Natural killer cell treated with Interleukin-12 subunit alpha and Interleukin-12 subunit beta and Interleukin-15 and Interleukin-18, amount 100 ng/mL, for 72 hours (primary cell): ENCODE data around the gene DBH. TPM values are rescaled to one million over a fixed set of nuclear protein-coding genes. Genes with fewer than 3 reads are reported as not detected.

Experiments used
- ATAC-seq, 2 donors: fragments of 150-1000 bp; cut with Tn5 transposase in 1 of 2; sonication (Bioruptor Pico), chemical (Tn5 transposase) in 1 of 2; 2 replicates each; pipeline ENCODE4 v1.10.0; 2021
- DNase-seq: peaks from one replicate; pipeline ENCODE4 v3.0.0; 2022; ENCODE audit warnings: low spot score
- H3K27ac Mint-ChIP-seq, 2 donors: 1 replicate in 1 of 2; 2 replicates in 1 of 2; pipeline ENCODE4 v1.8.0; 2022; ENCODE audit warnings: mixed read lengths in 2 of 2, mild to moderate bottlenecking in 1 of 2, moderate library complexity in 1 of 2
- H3K27me3 Mint-ChIP-seq, 2 donors: 1 replicate in 1 of 2; 2 replicates in 1 of 2; pipeline ENCODE4 v1.8.0; 2022; ENCODE audit warnings: mixed read lengths in 2 of 2
- H3K36me3 Mint-ChIP-seq: one replicate; pipeline ENCODE4 v1.8.0; 2022; ENCODE audit warnings: mixed read lengths
- H3K4me1 Mint-ChIP-seq, 2 donors: 1 replicate in 1 of 2; 2 replicates in 1 of 2; pipeline ENCODE4 v1.8.0; 2022; ENCODE audit warnings: low read depth in 2 of 2, mixed read lengths in 2 of 2, mild to moderate bottlenecking in 1 of 2
- H3K4me3 Mint-ChIP-seq: one replicate; pipeline ENCODE4 v1.8.0; 2022; ENCODE audit warnings: mixed read lengths
- H3K9me3 Mint-ChIP-seq: 2 replicates; pipeline ENCODE4 v1.8.0; 2022; ENCODE audit warnings: mixed read lengths
- total RNA-seq, 2 donors: library from RNA; stranded (reverse); gene quantifications; one replicate each; pipeline ENCODE4 v1.2.3, GENCODE V29; 2022

Gene DBH
- total RNA-seq, 2 donors from 2014 or later = not detected

DNA sequence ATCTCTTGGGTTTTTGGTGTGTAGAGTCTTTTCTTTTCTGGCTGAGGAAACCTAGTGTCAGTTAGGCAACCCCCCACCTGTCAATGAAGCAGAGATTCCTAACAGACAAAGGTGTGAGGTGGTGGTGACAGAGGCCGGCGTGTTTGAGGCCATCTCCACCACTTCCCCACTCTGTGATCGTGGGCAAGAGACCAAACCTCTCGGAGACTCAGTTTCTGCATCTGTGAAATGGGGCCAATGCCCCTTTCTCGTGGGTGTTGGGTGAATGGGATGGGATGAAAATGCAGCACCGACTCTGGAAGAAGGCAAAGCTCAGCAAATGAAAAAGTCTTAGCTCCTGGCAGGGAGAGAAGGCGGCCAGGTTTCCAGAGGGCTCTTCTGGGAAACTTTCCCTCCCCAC is 27.8 kb upstream of the DBH start:
- Mint-ChIP-seq H3K4me1 (peaks cover 0 to 3% of the 10 kb centered on the region in 2 donors), H3K9me3 (no peaks in the 10 kb centered on the region), H3K27me3 (peaks cover 31 to 41% of the 10 kb centered on the region in 2 donors), H3K36me3 (no peaks in the 10 kb centered on the region), H3K4me3 (no peak overlapping the region), H3K27ac (no peak overlapping the region)
- DNase-seq (no peak), ATAC-seq (no peak)

DNA sequence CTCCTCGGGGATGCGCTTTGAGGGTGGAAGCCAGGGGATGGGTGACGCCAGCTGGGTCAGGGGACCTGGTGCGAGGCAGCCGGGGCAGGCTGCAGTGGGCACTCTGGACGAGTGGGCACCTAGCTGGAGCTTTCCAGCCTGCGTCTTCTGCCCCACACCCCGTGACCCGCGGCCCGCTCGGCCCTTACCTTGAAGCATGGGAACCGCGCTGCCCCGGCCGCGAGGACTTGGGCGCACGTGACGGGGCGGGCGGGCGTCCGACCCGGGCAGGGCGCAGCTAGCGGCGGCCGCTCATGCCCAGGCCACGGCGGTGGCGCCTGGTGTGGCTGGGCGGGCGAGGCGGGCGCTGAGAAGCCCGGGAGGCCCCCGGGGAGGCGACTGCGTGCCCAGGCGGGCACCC is 27.3 kb upstream of the DBH start:
- Mint-ChIP-seq H3K4me1 (peaks cover 0 to 3% of the 10 kb centered on the region in 2 donors), H3K9me3 (no peaks in the 10 kb centered on the region), H3K36me3 (no peaks in the 10 kb centered on the region), H3K4me3 (no peak overlapping the region), H3K27me3 (peaks cover 33 to 39% of the 10 kb centered on the region in 2 donors), H3K27ac (no peak overlapping the region)
- no peak for DNase-seq
- no peak for ATAC-seq

DNA sequence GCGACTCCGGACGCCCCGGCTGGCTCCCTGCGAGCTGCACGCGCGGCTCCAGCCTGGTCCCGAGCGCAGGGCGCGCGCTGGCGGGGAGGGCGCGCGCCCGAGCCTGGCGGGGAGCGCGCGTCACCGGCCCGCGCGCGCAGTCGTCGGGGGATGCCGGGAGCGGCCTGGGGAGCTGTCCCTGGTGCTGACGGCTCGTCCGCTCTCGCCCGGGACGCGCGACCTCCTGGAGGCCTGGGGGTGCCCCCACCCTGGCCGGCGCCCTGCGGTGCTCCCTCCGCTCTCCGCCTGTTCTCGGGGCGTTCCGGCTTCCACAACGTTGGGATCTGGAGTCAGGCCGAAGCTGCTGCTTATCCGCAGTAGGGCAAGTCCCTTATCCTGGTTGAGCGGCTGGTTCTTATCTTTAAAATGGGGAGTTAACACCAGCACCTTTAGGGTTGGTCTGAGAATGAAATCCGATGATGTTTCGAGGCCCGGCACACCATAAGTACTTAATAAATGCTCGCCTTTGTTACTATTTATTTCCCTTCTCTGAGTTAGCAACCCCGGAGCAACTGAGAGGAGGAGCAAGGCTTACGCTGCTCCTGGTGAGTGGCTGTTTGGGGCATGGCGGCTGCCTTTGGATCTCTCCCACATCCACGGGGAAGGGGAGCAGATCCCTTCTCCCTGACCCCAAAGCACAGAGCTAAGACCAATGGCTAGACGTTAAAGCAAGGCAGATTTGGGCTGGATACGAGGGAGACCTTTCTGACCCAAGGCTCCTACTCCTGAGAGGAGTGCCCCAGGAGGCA is 26.7 kb upstream of the DBH start, which contains the start of gene FAM163B:
TSS of gene FAM163B (minus strand) at position 79 of the 788 bp plus-strand sequence. CDS start 29,166 bp downstream, outside the sequence.
- Mint-ChIP-seq H3K4me3 (no peak within 1 kb of the TSS), H3K36me3 (no peaks in the 10 kb centered on the region), H3K27ac (no peak within 1 kb of the TSS), H3K27me3 (peaks cover 33 to 37% of the 10 kb centered on the region in 2 donors), H3K4me1 (no peaks in the 10 kb centered on the region), H3K9me3 (no peaks in the 10 kb centered on the region)
- no peak for DNase-seq
- peak; percentile 40 to 65 for ATAC-seq

DNA sequence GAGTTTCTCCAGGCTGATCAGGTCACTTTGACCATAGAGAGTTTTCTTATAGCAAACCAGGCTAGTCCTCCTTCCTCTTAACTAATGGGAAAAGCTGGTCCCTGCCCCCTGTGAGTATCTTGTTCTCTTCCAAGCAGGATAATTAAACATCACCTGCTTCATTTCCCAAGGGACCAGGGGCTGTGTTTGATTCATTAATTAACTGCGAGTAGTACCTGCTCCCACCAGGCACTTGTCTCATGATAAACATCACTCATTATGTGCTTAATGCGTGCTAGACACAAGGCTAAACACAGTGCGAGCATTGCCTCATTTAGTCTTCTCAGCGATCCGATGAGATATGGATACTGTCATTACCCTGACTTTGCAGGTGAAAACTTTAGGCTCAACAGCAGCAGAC is 25.3 kb upstream of the DBH start:
- no peak overlapping the region for H3K27ac Mint-ChIP-seq
- H3K4me3 Mint-ChIP-seq = no peak overlapping the region
- peaks cover 33 to 34% of the 10 kb centered on the region in 2 donors for H3K27me3 Mint-ChIP-seq
- DNase-seq = no peak
- H3K9me3 Mint-ChIP-seq = no peaks in the 10 kb centered on the region
- H3K4me1 Mint-ChIP-seq = no peaks in the 10 kb centered on the region
- no peak for ATAC-seq
- no peaks in the 10 kb centered on the region for H3K36me3 Mint-ChIP-seq

DNA sequence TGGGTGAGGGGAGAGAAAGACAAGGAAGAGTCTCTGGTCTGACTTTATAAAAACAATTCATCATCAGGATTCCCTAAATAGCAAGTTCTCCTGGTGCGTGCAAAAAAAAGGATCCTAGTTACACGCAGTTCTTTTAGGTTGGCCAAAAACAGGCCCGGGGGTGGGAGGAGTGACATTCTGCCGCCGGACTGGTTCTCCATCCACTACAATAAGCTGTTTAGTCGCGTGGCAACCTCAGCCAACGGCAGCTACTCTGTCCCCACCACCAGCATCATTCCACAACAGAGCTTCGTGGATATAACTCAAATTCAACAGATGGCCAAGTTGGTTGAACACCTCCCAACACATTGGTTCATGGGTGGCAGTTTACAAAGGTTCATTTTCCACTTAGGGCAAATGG is 24.1 kb upstream of the DBH start:
- DNase-seq (no peak), ATAC-seq (no peak)
- H3K9me3 Mint-ChIP-seq = no peaks in the 10 kb centered on the region
- peaks cover 32 to 33% of the 10 kb centered on the region in 2 donors for H3K27me3 Mint-ChIP-seq
- H3K27ac Mint-ChIP-seq = no peak overlapping the region
- H3K36me3 Mint-ChIP-seq = no peaks in the 10 kb centered on the region
- H3K4me3 Mint-ChIP-seq = no peak overlapping the region
- no peaks in the 10 kb centered on the region for H3K4me1 Mint-ChIP-seq

DNA sequence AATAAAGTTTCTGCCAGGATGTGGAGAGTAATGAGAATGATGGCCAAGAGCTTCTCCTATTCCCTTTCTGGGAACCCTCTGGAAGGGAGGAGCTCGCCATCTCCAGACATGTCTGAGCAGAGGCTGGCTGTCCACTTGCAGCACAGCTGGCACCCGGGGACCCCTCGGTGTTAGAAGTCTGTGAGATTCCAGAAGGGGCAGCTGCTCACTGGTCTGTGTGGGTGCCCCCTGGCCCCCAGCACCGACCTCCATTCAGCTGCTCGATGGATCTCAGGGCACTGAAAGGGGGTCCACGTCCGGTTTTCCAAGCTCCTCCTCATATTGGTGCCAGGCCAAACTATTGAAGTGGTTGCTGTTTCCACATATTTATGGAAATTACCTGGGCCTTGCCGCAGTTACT is 23.3 kb upstream of the DBH start:
- ATAC-seq (no peak), DNase-seq (no peak)
- Mint-ChIP-seq H3K36me3 (no peaks in the 10 kb centered on the region), H3K27me3 (peaks cover 32 to 33% of the 10 kb centered on the region in 2 donors), H3K4me1 (no peaks in the 10 kb centered on the region), H3K4me3 (no peak overlapping the region), H3K27ac (no peak overlapping the region), H3K9me3 (no peaks in the 10 kb centered on the region)

DNA sequence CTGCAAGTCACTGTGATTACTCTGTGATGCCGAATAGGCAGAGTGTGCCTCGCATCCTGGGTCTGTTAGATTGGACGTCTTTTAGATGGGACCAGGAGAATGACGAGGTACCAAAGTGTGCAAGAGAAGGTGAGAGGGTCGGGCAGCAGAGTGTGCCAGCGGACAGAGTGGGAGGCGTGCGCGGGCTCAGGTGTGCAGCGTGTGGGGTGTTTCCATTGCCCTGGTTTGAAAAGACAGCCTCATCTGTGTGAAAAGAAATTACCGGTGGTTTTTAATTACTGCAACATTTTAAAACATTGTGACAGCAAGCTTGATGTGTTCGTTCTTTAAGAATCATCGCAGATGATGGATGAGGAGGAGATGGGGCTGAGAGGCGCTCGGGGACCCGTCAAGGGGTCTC is 22.7 kb upstream of the DBH start:
- ATAC-seq (no peak), DNase-seq (no peak)
- H3K4me1 Mint-ChIP-seq = peaks cover 0 to 5% of the 10 kb centered on the region in 2 donors
- no peaks in the 10 kb centered on the region for H3K9me3 Mint-ChIP-seq
- H3K27ac Mint-ChIP-seq = no peak overlapping the region
- H3K27me3 Mint-ChIP-seq = peaks cover 32 to 38% of the 10 kb centered on the region in 2 donors
- no peak overlapping the region for H3K4me3 Mint-ChIP-seq
- no peaks in the 10 kb centered on the region for H3K36me3 Mint-ChIP-seq

DNA sequence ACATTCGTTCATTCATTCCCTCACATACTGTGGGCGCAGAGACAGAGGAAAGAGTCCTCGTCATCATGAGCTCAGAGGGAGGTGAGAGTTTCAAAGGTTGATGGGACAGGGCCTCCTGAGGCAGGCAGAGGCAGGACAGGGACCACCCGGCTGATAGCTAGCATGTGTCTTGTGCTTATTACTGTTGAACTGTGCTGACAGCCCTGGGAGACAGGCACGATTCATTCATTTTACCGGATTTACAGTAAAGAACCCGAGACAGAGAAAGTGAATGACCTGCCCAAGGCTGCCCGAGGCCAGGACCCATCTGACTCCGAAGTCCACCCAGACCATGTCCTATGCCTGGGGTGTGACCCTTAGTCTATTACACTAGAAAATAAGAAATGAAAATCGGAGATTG is 22.1 kb upstream of the DBH start:
- no peak for ATAC-seq

DNA sequence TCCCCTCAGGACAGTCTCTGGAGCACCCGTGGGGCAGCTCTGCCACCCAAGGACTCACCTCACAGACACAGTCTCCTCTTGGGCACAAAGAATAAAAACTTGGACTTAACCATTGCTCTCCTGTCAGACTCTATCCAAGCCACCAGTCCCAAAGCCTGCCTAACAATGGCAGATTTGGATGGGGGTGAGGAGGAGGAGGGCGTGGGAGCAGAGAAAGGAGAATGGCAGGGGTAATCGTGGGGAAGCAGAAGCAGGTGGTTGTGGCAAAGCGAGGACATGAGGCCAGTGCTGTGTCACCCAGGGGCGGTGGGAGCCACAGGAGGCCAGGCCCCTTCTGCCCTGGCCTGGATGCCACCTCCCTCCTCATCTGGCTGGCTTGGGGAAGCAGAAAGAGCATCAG is 21.5 kb upstream of the DBH start:
- Mint-ChIP-seq H3K4me1 (peaks cover 2 to 11% of the 10 kb centered on the region in 2 donors), H3K27me3 (peaks cover 29 to 38% of the 10 kb centered on the region in 2 donors), H3K4me3 (no peak overlapping the region), H3K9me3 (no peaks in the 10 kb centered on the region), H3K36me3 (no peaks in the 10 kb centered on the region), H3K27ac (no peak overlapping the region)
- no peak for ATAC-seq
- DNase-seq = no peak

More for the DNA sequence above, 22.1 kb upstream of the DBH start:
- Mint-ChIP-seq H3K4me3 (no peak overlapping the region), H3K27me3 (peaks cover 32 to 41% of the 10 kb centered on the region in 2 donors), H3K36me3 (no peaks in the 10 kb centered on the region), H3K9me3 (no peaks in the 10 kb centered on the region), H3K27ac (no peak overlapping the region), H3K4me1 (peaks cover 0 to 9% of the 10 kb centered on the region in 2 donors)
- DNase-seq = no peak

DNA sequence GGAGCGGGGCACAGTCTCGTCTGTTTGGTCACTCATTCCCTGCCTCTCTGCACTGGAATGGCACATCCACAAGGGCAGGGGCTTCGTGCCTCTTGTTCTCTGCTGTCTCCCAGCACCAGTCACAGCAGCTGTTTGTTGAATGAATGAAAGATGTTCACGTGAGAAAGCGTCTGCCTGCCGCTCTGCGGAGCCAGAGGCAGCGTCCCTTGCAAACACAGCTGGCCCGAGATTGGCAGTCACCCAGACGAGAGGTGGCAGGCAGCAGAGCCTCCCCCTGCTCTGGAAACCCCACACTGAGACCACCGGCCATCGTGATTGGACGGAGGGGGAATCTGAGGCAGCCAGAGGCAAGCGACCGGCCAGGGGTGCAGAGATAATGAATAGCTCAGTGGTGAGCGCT is 21.0 kb upstream of the DBH start:
- H3K9me3 Mint-ChIP-seq = no peaks in the 10 kb centered on the region
- H3K27me3 Mint-ChIP-seq = peaks cover 26 to 33% of the 10 kb centered on the region in 2 donors
- no peak for ATAC-seq
- no peaks in the 10 kb centered on the region for H3K36me3 Mint-ChIP-seq
- peaks cover 7 to 16% of the 10 kb centered on the region in 2 donors for H3K4me1 Mint-ChIP-seq
- H3K4me3 Mint-ChIP-seq = no peak overlapping the region
- DNase-seq = no peak
- H3K27ac Mint-ChIP-seq = no peak overlapping the region

DNA sequence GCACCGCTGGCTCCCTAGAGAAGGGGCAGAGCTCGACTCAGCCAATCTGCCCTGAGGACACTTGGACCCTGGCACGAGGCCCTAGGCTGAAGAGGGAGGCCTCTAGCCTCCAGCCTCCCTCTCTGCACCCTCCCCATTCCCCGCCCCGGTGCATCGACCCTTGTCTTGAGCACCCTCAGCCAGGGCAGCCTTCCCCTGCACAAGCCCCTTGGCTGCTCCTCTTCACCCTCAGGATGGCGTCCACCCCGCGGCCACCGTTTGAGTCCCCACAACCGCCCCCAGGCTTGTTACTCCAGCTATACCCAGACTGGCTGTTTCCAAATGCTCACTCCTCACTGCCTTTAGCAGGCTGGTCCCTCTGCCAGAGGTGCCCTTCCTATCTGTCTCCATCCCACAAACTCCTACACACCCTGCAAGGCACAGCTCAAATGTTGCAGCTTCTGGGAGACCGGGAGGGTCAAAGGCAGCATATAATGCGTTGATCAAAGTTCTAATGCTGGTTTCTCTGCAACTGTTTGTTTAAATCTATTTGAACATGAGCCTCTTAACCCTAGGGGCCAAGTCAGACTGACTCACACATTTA is 20.5 kb upstream of the DBH start:
- H3K36me3 Mint-ChIP-seq = no peaks in the 10 kb centered on the region
- DNase-seq = no peak
- no peaks in the 10 kb centered on the region for H3K9me3 Mint-ChIP-seq
- no peak overlapping the region for H3K27ac Mint-ChIP-seq
- ATAC-seq = no peak
- peaks cover 11 to 18% of the 10 kb centered on the region in 2 donors for H3K4me1 Mint-ChIP-seq
- H3K27me3 Mint-ChIP-seq = peaks cover 23 to 28% of the 10 kb centered on the region in 2 donors
- H3K4me3 Mint-ChIP-seq = no peak overlapping the region

DNA sequence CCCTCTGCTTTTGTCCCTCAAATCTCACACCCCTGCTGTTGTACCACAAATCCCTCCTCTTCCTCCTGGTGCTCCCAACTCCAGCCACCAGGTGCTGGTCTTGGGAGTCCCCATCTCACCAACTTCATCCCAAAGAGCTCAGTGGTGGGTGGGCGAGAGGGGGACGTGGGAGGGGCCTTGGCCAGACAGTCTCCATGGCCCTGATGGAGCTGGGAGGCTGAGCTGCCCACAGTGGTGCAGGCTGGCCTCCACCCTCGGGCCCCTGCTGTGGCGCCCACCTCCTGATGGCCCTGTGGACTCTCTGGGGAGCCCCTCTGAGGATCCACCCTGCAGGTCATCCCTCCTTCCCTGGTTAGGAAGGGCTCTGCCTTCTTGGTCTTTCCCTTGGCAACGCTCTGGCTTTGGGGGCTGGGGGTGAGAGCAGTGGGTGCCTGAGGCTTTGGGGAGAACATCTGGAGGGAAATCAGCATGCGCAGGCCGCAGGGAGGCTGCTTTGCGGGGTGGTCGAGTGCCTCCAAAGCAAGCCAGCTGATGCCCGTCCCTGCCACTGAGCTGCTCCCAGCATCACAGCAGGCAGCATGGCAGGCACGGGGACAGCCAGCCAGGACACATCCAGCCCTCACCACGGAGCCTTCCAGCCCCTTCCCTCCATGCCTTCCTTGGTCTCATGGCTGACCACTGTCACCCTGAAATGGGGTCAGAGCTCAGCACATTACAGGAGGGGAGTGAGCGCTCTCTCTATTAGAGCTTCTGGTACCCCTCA is 19.3 kb upstream of the DBH start:
- Mint-ChIP-seq H3K36me3 (no peaks in the 10 kb centered on the region), H3K27ac (no peak overlapping the region), H3K9me3 (no peaks in the 10 kb centered on the region), H3K27me3 (peaks cover 14 to 17% of the 10 kb centered on the region in 2 donors), H3K4me3 (no peak overlapping the region), H3K4me1 (peaks cover 19 to 23% of the 10 kb centered on the region in 2 donors)
- ATAC-seq = no peak
- no peak for DNase-seq

DNA sequence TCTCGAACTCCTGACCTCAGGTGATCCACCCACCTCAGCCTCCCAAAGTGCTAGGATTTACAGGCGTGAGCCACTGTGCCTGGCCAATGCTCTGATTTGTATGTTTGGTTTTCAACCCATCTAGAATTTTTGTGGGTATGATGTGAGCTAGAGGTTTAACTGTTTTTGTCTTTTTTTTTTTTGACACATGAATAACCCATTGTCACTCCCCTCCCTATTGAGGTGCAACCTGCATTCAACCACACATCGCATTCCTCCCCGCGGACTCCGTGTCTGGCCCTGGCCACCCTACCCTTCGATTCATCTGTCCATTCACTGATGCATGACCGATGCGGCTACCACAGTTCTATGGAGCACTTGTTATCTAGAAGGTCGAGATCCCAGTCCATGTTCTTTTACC is 17.4 kb upstream of the DBH start:
- Mint-ChIP-seq H3K4me3 (no peak overlapping the region), H3K27me3 (peaks cover 8 to 14% of the 10 kb centered on the region in 2 donors), H3K27ac (peak overlapping the region in 1 of 2 donors; percentile 67), H3K4me1 (peaks cover 25 to 31% of the 10 kb centered on the region in 2 donors), H3K9me3 (no peaks in the 10 kb centered on the region), H3K36me3 (no peaks in the 10 kb centered on the region)
- no peak for ATAC-seq
- DNase-seq = no peak

DNA sequence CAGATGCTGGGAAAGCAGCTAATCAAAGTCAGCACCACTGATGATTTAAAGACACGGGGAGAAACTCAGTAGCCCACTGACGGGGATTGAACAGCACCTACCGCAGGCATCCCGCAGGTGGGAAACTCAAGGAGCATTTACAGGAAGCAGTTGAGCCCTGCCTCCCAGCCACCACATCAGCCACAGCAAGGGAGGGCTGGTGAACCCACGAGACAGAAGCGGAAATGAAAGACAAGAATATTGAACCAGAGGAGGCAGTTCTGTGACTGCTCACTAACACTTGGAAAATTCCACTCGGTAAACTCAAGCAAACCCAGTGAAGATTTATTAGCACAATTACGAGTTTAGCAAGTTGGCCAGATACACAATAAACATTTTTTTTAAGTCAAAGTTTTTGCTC is 16.4 kb upstream of the DBH start:
- H3K4me3 Mint-ChIP-seq = peak overlapping the region; percentile 67
- no peaks in the 10 kb centered on the region for H3K9me3 Mint-ChIP-seq
- H3K27ac Mint-ChIP-seq = peak overlapping the region; percentile 55 to 67
- peaks cover 25 to 31% of the 10 kb centered on the region in 2 donors for H3K4me1 Mint-ChIP-seq
- H3K36me3 Mint-ChIP-seq = no peaks in the 10 kb centered on the region
- ATAC-seq (peak; percentile 72 to 81), DNase-seq (peak; percentile 71)
- H3K27me3 Mint-ChIP-seq = peaks cover 12 to 13% of the 10 kb centered on the region in 2 donors
